H1 (cell line): Measurements from ENCODE around the gene COL25A1.

ENCODE experiments used
- CBX8 ChIP-seq: fragments of 300-800, 300-1000 bp; sonication (generic); IDR thresholded peaks from 2 replicates; pipeline ENCODE4 v1.7.1; 2016; ENCODE audit warnings: low read depth, low read length, borderline replicate concordance
- CTCF ChIP-seq, 3 experiments: IDR thresholded peaks; 1 replicate in 2 of 3; 2 replicates in 1 of 3; pipeline versions ENCODE4 v1.5.1 to v1.6.1; 2011; ENCODE audit warnings: low read length in 3 of 3, mild to moderate bottlenecking in 3 of 3, inconsistent platforms in 2 of 3, low read depth in 1 of 3, moderate library complexity in 1 of 3; ENCODE audit not compliant: insufficient read depth in 1 of 3; ENCODE audit errors: control extremely low read depth in 1 of 3
- HDAC2 ChIP-seq, 2 experiments: fragments of 300-600 bp in 1 of 2; sonication (generic) in 1 of 2; IDR thresholded peaks; 2 replicates each; pipeline ENCODE4 v1.6.1; 2011 to 2012; ENCODE audit warnings: low read depth in 2 of 2, low read length in 2 of 2, mild to moderate bottlenecking in 2 of 2, moderate library complexity in 2 of 2, borderline replicate concordance in 1 of 2, inconsistent platforms in 1 of 2
- SP4 ChIP-seq: IDR thresholded peaks from 2 replicates; pipeline ENCODE4 v1.6.1; 2012; ENCODE audit warnings: low read length, inconsistent platforms
- USF2 ChIP-seq: IDR thresholded peaks from 2 replicates; pipeline ENCODE4 v1.6.1; 2011; ENCODE audit warnings: low read length, improper control_type of control experiment

GRCh38 chr4:108980455-108981239 is 321.8 kb downstream of the COL25A1 start:
- TF ChIP-seq HDAC2 (IDR thresholded peaks at IDR 0.05; ENCODE audit: borderline replicate concordance in 1 of 2, low read depth in 2 of 2, low read length in 2 of 2), result no peak
- no peak for TF ChIP-seq CTCF (IDR thresholded peaks at IDR 0.05; ENCODE audit: control extremely low read depth in 1 of 3, insufficient read depth in 1 of 3, low read depth in 1 of 3, low read length in 3 of 3)
- no peak for TF ChIP-seq SP4
- no peak for TF ChIP-seq USF2
- no peak for TF ChIP-seq CBX8
